Chondrocyte (in vitro differentiated cells): Measurements from ENCODE around the gene ROBO2. TPM values are rescaled to one million over a fixed set of nuclear protein-coding genes. Genes with fewer than 3 reads are reported as not detected.

Source experiments
- DNase-seq: peaks from one replicate; pipeline ENCODE4 v3.0.0; 2021; ENCODE audit warnings: mixed read lengths, low spot score
- H3K27ac Mint-ChIP-seq: one replicate; pipeline ENCODE4 v1.8.0; 2021; ENCODE audit warnings: mild to moderate bottlenecking, moderate library complexity, mixed read lengths; ENCODE audit not compliant: unreplicated experiment
- H3K27me3 Mint-ChIP-seq: 2 replicates; pipeline ENCODE4 v1.8.0; 2021; ENCODE audit warnings: low read depth, mixed read lengths
- H3K36me3 Mint-ChIP-seq: 2 replicates; pipeline ENCODE4 v1.8.0; 2021; ENCODE audit warnings: low read depth, mixed read lengths
- H3K4me1 Mint-ChIP-seq: 2 replicates; pipeline ENCODE4 v1.8.0; 2021; ENCODE audit warnings: low read depth, mild to moderate bottlenecking, mixed read lengths
- H3K4me3 Mint-ChIP-seq: one replicate; pipeline ENCODE4 v1.8.0; 2021; ENCODE audit warnings: mild to moderate bottlenecking, moderate library complexity, mixed read lengths; ENCODE audit not compliant: unreplicated experiment
- H3K9me3 Mint-ChIP-seq: 2 replicates; pipeline ENCODE4 v1.8.0; 2021; ENCODE audit warnings: low read depth, mixed read lengths
- CTCF ChIP-seq: fragments of 200-600 bp; sonication (generic); IDR thresholded peaks from 2 replicates; pipeline ENCODE4 v1.5.0; 2021; ENCODE audit warnings: antibody characterized with exemption, mild to moderate bottlenecking, moderate library complexity
- total RNA-seq: library from RNA; stranded (reverse); gene quantifications from 3 replicates; pipeline ENCODE4 v1.2.1, GENCODE V29; 2021

Gene ROBO2
- total RNA-seq, 1 donor from 2014 or later: 1.7 TPM

DNA sequence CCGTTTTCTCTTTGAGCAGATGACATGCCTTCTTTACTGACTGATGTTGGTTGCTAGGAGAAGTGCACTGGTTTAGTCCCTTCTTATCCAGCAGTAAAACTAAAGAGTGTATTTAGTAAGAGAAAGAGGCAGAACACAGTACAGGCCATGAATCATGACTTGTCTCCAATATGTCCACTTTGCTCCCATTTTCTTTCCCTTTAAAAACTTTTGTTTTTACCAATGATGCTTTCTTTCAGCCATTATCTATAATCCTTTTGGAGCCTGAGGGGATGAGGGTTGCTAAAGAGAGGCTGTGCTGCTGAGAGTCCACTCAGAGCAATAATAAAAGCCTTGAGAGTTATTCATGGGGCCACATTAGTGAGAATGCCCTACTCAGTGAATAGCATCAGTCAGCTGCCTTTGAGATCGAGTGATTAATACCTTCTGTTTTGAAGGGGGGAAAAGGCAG, 12.2 kb downstream of the ROBO2 start:
- no peak for TF ChIP-seq CTCF
- Mint-ChIP-seq H3K27ac (no peak overlapping the region), H3K4me1 (peaks cover 8% of the 10 kb centered on the region), H3K27me3 (no peaks in the 10 kb centered on the region), H3K36me3 (no peaks in the 10 kb centered on the region), H3K9me3 (no peaks in the 10 kb centered on the region), H3K4me3 (no peak overlapping the region)
- no peak for DNase-seq

DNA sequence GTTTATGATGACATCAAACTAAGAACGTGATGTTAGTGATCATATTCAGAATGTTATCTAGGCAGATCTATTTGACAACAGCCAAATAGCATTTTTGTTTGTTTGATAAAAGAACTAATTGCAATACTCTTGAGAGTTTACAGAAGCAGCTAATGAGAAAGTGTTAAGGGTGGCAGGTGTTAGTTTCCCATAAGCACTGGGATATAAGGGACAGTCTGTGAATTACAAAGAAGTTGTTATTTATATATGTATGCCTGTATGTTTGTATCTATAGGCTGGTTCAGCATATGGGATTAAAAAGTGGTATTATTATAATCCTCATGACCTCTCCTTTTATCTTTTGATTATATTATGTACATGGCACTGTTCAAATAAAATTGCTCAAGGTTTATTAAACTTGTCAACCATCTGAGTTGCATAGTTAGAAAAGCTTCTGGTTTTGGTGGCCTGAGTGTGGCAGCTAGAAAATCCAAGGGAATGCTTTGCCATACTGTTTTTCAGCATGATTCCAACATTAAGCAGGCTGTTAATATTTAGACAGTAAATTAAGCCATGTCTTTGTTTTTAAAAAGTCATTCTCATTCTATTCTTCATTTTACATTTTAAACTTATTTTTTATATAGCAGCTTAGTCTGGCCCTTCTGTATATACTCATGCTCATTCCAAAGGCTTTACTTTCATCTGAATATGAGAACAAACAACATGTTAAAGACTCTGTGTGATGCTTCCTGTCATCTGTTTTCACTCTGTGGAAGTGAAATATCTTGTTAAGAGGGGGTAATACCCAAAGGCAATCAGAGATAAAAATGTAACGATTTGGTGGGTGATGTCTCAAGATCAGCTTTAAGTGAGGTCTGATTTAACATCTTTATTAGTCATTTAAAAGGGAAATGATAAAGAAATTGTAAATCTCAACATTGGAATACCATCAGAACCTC, 13.1 kb downstream of the ROBO2 start:
- DNase-seq: no peak
- H3K4me3 Mint-ChIP-seq: no peak overlapping the region
- no peak overlapping the region for H3K27ac Mint-ChIP-seq
- H3K4me1 Mint-ChIP-seq: peaks cover 8% of the 10 kb centered on the region
- no peak for TF ChIP-seq CTCF
- no peaks in the 10 kb centered on the region for H3K27me3 Mint-ChIP-seq
- H3K9me3 Mint-ChIP-seq: no peaks in the 10 kb centered on the region
- H3K36me3 Mint-ChIP-seq: no peaks in the 10 kb centered on the region

GRCh38 chr3:77053795-77054194, 13.9 kb downstream of the ROBO2 start:
- Mint-ChIP-seq H3K9me3 (no peaks in the 10 kb centered on the region), H3K4me3 (no peak overlapping the region), H3K27me3 (no peaks in the 10 kb centered on the region), H3K27ac (no peak overlapping the region), H3K4me1 (peaks cover 8% of the 10 kb centered on the region), H3K36me3 (no peaks in the 10 kb centered on the region)
- DNase-seq: no peak
- no peak for TF ChIP-seq CTCF

GRCh38 chr3:77055841-77056341, 16.0 kb downstream of the ROBO2 start:
- DNase-seq: no peak
- H3K36me3 Mint-ChIP-seq: no peaks in the 10 kb centered on the region
- no peak for TF ChIP-seq CTCF
- no peaks in the 10 kb centered on the region for H3K9me3 Mint-ChIP-seq
- peaks cover 8% of the 10 kb centered on the region for H3K4me1 Mint-ChIP-seq
- H3K27me3 Mint-ChIP-seq: no peaks in the 10 kb centered on the region
- H3K27ac Mint-ChIP-seq: no peak overlapping the region
- H3K4me3 Mint-ChIP-seq: no peak overlapping the region

- no peak for TF ChIP-seq CTCF
- H3K4me3 Mint-ChIP-seq: no peak overlapping the region
- no peaks in the 10 kb centered on the region for H3K4me1 Mint-ChIP-seq
- H3K27me3 Mint-ChIP-seq: no peaks in the 10 kb centered on the region
- no peaks in the 10 kb centered on the region for H3K36me3 Mint-ChIP-seq
- no peak for DNase-seq
- H3K9me3 Mint-ChIP-seq: peaks cover 12% of the 10 kb centered on the region
- H3K27ac Mint-ChIP-seq: no peak overlapping the region
Measured at GRCh38 chr3:77059354-77059753, 19.5 kb downstream of the ROBO2 start.
